SKM-1 (cell line): ENCODE measurements around the gene SPATC1L.
"Not testable (repeated sequence)": the region's sequence is repeated elsewhere in the genome, so short reads cannot be mapped to it uniquely, and the experiment has no call there.

Experiments used
- DNase-seq: peaks from one replicate; lab custom pipeline; 2025; ENCODE audit not compliant: unreplicated experiment; lab: John Stamatoyannopoulos, UW

SPATC1L gene

GRCh38 chr21:46183910-46184624, at the start of gene SPATC1L:
Gene SPATC1L (minus strand): TSS chr21:46184459. CDS start chr21:46182816, 1,643 bp downstream.
- peak; percentile 17 for DNase-seq

DNA sequence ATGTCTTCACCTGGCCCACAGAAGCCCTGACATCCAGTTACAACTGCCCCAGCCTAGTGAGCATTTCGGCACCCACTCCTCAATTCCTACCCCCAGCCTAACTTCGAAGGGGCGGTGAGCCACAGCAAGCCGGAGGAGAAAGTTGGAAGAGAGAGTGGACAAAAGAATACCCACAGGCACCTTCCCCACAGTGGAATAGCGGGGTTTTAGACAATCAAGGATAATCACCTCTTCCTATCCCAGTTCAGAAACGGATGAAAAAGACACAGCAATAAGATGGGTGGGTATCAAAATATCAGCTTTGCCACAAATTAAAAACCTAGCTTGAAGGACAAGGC, 45.6 kb upstream of the SPATC1L start:
- no peak for DNase-seq

GRCh38 chr21:46229133-46229922, 45.1 kb upstream of the SPATC1L start:
- DNase-seq, result no peak

DNA sequence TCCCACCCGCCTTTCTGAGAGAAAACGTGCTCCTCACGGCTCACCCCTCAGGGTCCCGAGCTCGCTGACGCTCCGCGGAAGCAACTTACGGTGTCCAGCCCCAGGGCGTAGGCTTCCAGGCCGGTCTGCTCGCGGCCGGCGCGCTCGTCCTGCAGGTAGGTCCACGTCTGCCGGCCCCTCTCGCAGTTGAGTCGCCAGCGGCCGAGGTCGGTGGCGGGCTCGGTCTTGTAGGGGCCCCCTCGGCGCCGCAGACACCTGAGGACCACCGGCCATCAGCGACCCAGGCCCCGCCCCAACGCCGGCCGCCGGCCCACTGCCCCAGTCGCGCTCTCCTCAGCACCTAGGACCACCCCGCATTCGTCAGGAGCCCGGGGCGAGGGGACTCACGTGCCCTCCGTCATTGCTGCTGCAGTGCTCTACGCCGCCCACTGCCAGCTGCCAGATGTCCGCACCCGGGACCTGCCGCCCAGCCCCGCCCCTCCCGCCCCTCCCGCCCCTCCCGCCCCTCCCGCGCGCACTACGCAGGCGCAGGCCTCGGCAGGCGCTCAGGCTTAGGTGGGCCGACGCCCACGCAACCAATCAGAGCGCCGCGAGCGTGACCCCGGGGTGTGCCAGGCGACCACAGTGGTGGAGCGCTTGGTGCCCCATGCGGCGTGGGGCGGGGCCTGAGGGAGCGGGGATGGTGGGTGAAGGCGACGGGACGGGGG, 44.2 kb upstream of the SPATC1L start, which contains the start of gene LSS:
Gene LSS, minus strand, starts transcription at position 430 of the 707 bp plus-strand sequence. Its CDS starts 29 bp downstream, at position 401.
- DNase-seq, result peak; percentile 80

GRCh38 chr21:46227811-46228344, 43.6 kb upstream of the SPATC1L start:
- no peak for DNase-seq

GRCh38 chr21:46226920-46227599, 42.8 kb upstream of the SPATC1L start:
- DNase-seq, result no peak

GRCh38 chr21:46226146-46226545, 41.9 kb upstream of the SPATC1L start:
- no peak for DNase-seq

GRCh38 chr21:46223661-46224060, 39.4 kb upstream of the SPATC1L start:
- DNase-seq, result not testable (repeated sequence)

GRCh38 chr21:46223217-46223616, 39.0 kb upstream of the SPATC1L start:
- no peak for DNase-seq

DNA sequence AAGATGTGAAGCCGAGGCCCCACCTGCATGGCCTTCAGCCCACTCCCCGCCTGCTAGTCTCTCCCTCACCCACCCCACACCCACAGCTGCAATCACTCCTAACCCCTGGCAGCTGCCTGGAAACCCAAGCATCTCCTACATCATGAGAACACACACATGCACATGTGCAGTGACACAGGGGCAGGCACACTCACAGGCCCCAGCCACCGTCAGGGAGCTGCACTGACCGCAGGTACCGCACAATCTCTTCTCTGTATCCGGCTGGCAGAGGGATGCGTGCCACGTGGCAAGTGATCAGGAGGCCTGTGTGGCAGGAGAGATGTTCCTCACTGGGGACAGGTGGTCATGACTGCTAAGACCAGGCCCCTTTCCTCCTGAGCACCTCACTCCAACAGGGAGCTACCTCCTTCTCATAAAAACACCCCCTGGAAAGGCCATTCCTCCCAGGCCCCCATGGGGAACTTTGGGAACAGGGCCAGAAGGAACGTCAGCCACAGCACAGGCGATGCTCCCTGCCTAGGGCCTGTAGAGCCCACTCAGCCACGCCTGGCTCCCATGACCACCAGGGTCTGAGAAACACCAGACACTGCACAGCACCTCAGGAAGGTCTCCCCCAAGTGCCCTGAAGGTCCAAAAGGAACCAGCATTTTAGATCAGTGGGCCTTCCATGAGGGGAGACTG, 38.3 kb upstream of the SPATC1L start:
- no peak for DNase-seq

GRCh38 chr21:46221664-46222435, 37.6 kb upstream of the SPATC1L start:
- no peak for DNase-seq

DNA sequence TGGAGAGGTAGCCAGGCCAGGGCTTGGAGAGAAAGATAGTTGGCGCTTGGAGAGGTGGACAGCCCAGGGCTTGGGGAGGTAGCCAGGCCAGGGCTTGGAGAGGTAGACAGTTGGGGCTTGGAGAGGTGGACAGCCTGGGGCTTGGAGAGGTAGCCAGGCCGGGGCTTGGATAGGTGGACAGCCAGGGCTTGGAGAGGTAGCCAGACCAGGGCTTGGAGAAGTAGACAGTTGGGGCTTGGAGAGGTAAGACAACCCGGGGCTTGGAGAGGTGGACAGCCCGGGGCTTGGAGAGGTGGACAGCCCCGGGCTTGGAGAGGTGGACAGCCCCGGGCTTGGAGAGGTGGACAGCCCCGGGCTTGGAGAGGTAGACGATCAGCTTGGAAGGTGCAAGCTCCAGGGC, 36.6 kb upstream of the SPATC1L start:
- no peak for DNase-seq

GRCh38 chr21:46220275-46220810, 36.1 kb upstream of the SPATC1L start:
- DNase-seq, result no peak

- no peak for DNase-seq
These were observed 35.5 kb upstream of the SPATC1L start for GRCh38 chr21:46219591-46220239.

GRCh38 chr21:46218906-46219590, 34.8 kb upstream of the SPATC1L start:
- DNase-seq, result no peak

DNA sequence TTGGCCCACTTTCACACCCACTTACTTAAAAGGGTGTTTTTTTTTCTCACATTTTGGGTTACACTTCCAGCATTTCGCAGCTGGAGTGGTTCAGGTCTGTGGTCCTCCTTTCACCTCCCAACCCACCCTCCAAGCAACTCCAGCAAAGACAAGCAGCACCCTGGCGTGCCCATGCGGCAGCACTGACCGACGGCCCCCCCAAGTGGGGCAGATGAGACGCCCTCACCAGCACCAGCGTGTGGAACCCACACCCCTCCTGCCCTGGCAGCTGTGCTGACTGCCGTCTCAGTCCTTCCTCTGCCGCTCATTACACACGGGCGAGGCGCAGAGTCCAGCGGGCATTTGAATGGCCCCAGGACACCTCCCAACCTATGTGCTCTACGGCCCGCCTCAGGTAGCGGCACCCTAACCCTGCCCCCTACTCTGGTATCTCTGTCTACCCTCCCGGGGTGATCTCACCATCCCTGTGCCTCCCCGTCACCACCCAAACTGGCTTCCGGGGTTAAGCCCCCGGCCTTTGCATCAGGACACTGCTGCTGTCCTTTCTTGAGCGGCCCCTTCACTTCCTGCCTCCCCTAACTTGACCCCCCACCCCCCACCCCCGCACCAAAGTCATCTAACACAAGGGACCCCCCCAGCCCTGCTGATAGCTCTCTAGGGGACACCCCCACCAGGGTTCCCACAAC, 33.4 kb upstream of the SPATC1L start:
- no peak for DNase-seq

DNA sequence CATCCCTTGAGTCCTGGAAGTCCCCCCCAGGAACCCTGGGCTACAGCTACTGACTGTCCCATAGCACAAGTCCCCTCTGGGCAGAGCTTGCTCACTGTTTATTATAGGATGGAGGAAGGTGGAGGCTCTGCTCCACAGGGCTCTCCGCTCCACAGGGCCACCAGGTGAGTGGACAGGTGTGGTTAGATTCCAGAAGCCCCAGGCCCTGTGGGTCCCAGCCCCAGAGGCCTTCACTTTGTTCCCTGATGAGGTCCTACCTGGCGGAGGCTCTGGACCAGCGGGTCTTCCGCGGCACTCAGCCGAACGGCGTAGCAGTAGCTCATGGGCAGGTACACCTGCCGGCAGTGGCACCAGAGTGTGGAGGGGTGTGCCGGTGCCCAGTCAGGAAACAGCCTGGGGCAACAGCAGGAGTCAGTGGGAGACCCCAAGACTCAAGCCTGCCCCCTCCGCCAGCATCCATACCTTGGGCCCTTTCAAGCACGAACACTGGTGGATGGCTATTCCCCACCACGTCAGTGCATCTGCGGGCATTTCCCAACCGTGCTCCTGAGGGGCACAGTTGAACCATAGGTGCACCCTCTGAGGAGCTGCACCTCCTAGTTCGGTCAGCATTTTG, 32.0 kb upstream of the SPATC1L start:
- DNase-seq, result no peak
